K562 (cell line): ENCODE results near the gene NRSN2. TPM values are rescaled to one million over a fixed set of nuclear protein-coding genes. Genes with fewer than 3 reads are reported as not detected.

Experiments
- EWSR1 ChIP-seq: fragments of 450-650 bp; IDR thresholded peaks from 2 replicates; pipeline ENCODE4 v1.6.1; 2018; ENCODE audit warnings: borderline replicate concordance, mild to moderate bottlenecking, low read depth, moderate library complexity; ENCODE audit not compliant: partially characterized antibody
- FOSL1 ChIP-seq: fragments of 200-800 bp; sonication (Bioruptor generic); conservative IDR thresholded peaks from 2 replicates; pipeline ENCODE4 v1.6.1; 2016; ENCODE audit warnings: missing genetic modification characterization, missing compliant biosample characterization
- FOXA3 ChIP-seq, 2 experiments: fragments of 450-650 bp in 1 of 2; sonication (generic) in 1 of 2; formaldehyde crosslinking; IDR thresholded peaks in 1 of 2; conservative IDR thresholded peaks in 1 of 2; 2 replicates each; pipeline versions ENCODE4 v1.4.0 to v1.8.0; 2020 to 2022; ENCODE audit warnings: mild to moderate bottlenecking in 2 of 2, missing genetic modification reagents in 1 of 2
- FOXP1 ChIP-seq: sonication (generic); formaldehyde crosslinking; IDR thresholded peaks from 2 replicates; pipeline ENCODE4 v1.8.0; 2022; ENCODE audit warnings: mild to moderate bottlenecking, missing genetic modification reagents
- HBP1 ChIP-seq: fragments of 450-650 bp; formaldehyde crosslinking; IDR thresholded peaks from 2 replicates; pipeline ENCODE4 v1.4.0; 2022; ENCODE audit warnings: missing genetic modification characterization
- HINFP ChIP-seq: fragments of 450-650 bp; conservative IDR thresholded peaks from 2 replicates; pipeline ENCODE4 v1.6.1; 2016; ENCODE audit warnings: missing genetic modification characterization, low read depth, mild to moderate bottlenecking, control low read depth, missing compliant biosample characterization
- IFI16 ChIP-seq: fragments of 250-450 bp; sonication (Bioruptor Pico); IDR thresholded peaks from 2 replicates; pipeline ENCODE4 v2.1.2; 2022; ENCODE audit warnings: mild to moderate bottlenecking, inconsistent platforms
- KDM2B ChIP-seq: fragments of 250-450 bp; sonication (Bioruptor Pico); IDR thresholded peaks from 2 replicates; pipeline ENCODE4 v1.8.0; 2021; ENCODE audit warnings: mild to moderate bottlenecking, moderate library complexity
- MYC ChIP-seq, 2 experiments: fragments of 250-450 bp in 1 of 2; sonication (Bioruptor Pico) in 1 of 2; IDR thresholded peaks; 2 replicates each; pipeline versions ENCODE4 v1.5.1 to v1.6.1; 2012 to 2021; ENCODE audit warnings: low read depth in 2 of 2, borderline replicate concordance in 1 of 2, improper control_type of control experiment in 1 of 2, low read length in 1 of 2, mild to moderate bottlenecking in 1 of 2, moderate library complexity in 1 of 2
- PHB ChIP-seq: fragments of 250-450 bp; sonication (Bioruptor Pico); IDR thresholded peaks from 2 replicates; pipeline ENCODE4 v1.5.0; 2021
- PHF21A ChIP-seq: fragments of 450-650 bp; IDR thresholded peaks from 2 replicates; pipeline ENCODE4 v1.6.1; 2017; ENCODE audit warnings: low read depth, borderline replicate concordance
- PPARD ChIP-seq: fragments of 250-450 bp; sonication (Bioruptor Pico); IDR thresholded peaks from 2 replicates; pipeline ENCODE4 v1.8.0; 2022; ENCODE audit warnings: inconsistent platforms, mild to moderate bottlenecking, moderate library complexity
- U2AF1 ChIP-seq: fragments of 200-400 bp; formaldehyde crosslinking; optimal IDR thresholded peaks from 2 replicates; pipeline ENCODE3; 2017; ENCODE audit warnings: mild to moderate bottlenecking, low read depth, low read length, moderate library complexity
- VEZF1 ChIP-seq: fragments of 200-800 bp; sonication (Bioruptor generic); IDR thresholded peaks from 2 replicates; pipeline ENCODE4 v1.6.1; 2017; ENCODE audit warnings: missing genetic modification characterization, missing compliant biosample characterization
- ZC3H4 ChIP-seq: sonication (generic); formaldehyde crosslinking; IDR thresholded peaks from 2 replicates; pipeline ENCODE4 v1.9.0; 2021; ENCODE audit warnings: missing genetic modification reagents, borderline replicate concordance
- ZFP36 ChIP-seq: fragments of 150-350 bp; IDR thresholded peaks from 2 replicates; pipeline ENCODE4 v1.6.1; 2018; ENCODE audit warnings: low read length, low read depth; ENCODE audit not compliant: partially characterized antibody
- ZKSCAN3 ChIP-seq: fragments of 250-450 bp; sonication (Bioruptor Pico); IDR thresholded peaks from 2 replicates; pipeline ENCODE4 v1.4.0; 2020
- ZNF24 ChIP-seq: fragments of 450-650 bp; IDR thresholded peaks from 2 replicates; pipeline ENCODE4 v1.6.1; 2016
- polyA plus RNA-seq, 8 experiments: library from polyadenylated mRNA; depleted of rRNA in 4 of 8; stranded (reverse) in 5 of 8; unstranded in 3 of 8; fragments of >200 nt; fragmentation: Nextera tagmentation in 2 of 8; fragmentation: Illumina TruSeq in 1 of 8; extraction: Ambion mirVana in 2 of 8; extraction: Trizol in 1 of 8; gene quantifications; 2 replicates each; pipeline versions ENCODE4 v1.2.1 to v1.2.3, GENCODE V29; 2011 to 2014; ENCODE audit warnings: inconsistent platforms in 1 of 8, missing spikeins in 1 of 8
- total RNA-seq, 7 experiments: library from RNA; depleted of rRNA in 6 of 7; stranded (reverse); fragments of >200 nt in 6 of 7; fragmentation: Illumina TruSeq in 2 of 7; extraction: Trizol in 2 of 7; gene quantifications; 2 replicates each; pipeline versions ENCODE4 v1.2.1 to v1.2.3, GENCODE V29; 2011 to 2021; ENCODE audit warnings: low replicate concordance in 1 of 7
- TF ChIP-seq, protein P1 (sequence below): fragments of 450-650 bp; IDR thresholded peaks from 2 replicates; pipeline ENCODE4 v1.6.1; 2017; ENCODE audit warnings: antibody characterized with exemption, mild to moderate bottlenecking

NRSN2 gene
- total and polyA plus RNA-seq, 9 of the 15 experiments (the other 6 are each of a cell fraction or from before 2014, with no cell fraction given): 7.5 to 29.7 (median 11.1) TPM

DNA sequence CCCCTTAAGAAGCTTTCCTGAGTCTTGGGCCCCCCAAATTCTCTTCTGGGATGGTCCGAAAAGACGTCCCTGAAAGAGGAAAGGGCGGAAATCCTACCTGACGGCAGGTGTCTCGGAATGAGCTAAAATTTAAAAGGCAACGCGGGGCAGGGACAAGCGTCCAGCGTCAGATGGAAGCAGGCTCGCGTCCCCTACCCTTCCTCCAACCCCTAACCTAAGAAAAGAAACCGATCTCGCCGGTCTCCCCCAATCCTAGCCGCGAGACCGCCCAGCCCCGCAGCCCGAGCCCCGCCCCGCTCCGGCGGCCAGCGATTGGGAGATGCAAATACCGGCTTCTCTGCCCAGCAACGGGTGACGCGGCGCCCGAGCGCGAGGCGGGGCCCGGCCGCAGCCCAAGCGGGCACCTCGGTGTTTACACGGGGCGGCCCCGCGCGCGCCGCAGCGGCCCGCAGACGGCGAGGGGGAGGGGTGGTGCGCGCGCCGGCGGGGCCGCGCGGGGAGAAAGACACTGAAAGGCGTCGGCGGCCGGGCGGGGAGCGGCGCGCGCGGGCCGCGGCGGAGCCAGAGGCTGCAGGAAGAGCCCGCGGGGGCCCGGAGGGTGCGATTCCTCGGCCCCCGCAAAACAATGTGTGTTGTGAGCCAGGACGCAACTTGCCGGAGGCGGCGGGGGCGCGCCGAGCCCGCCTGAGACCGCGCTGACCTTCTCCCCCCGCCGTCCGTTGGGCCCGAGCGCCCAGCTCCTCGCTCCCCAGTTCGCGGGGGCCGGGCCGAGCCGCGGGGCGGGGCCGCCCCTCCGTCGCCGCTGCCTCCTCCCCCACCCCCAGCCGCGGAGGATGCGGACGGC is 21.6 kb upstream of the NRSN2 start, which contains the start of gene SOX12 (continued):
- TF ChIP-seq, protein P1, sequence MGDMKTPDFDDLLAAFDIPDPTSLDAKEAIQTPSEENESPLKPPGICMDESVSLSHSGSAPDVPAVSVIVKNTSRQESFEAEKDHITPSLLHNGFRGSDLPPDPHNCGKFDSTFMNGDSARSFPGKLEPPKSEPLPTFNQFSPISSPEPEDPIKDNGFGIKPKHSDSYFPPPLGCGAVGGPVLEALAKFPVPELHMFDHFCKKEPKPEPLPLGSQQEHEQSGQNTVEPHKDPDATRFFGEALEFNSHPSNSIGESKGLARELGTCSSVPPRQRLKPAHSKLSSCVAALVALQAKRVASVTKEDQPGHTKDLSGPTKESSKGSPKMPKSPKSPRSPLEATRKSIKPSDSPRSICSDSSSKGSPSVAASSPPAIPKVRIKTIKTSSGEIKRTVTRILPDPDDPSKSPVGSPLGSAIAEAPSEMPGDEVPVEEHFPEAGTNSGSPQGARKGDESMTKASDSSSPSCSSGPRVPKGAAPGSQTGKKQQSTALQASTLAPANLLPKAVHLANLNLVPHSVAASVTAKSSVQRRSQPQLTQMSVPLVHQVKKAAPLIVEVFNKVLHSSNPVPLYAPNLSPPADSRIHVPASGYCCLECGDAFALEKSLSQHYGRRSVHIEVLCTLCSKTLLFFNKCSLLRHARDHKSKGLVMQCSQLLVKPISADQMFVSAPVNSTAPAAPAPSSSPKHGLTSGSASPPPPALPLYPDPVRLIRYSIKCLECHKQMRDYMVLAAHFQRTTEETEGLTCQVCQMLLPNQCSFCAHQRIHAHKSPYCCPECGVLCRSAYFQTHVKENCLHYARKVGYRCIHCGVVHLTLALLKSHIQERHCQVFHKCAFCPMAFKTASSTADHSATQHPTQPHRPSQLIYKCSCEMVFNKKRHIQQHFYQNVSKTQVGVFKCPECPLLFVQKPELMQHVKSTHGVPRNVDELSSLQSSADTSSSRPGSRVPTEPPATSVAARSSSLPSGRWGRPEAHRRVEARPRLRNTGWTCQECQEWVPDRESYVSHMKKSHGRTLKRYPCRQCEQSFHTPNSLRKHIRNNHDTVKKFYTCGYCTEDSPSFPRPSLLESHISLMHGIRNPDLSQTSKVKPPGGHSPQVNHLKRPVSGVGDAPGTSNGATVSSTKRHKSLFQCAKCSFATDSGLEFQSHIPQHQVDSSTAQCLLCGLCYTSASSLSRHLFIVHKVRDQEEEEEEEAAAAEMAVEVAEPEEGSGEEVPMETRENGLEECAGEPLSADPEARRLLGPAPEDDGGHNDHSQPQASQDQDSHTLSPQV: no peak
- TF ChIP-seq VEZF1 (CRISPR knock-in tag): peak; percentile 93
- TF ChIP-seq KDM2B: no peak
- TF ChIP-seq EWSR1: no peak
- no peak for TF ChIP-seq PHF21A
- no peak for TF ChIP-seq FOXP1
- no peak; the same call in 1 of the 2 replicates for TF ChIP-seq FOSL1 (tag)
- TF ChIP-seq ZC3H4 (CRISPR knock-in tag): no peak
- no peak for TF ChIP-seq U2AF1
- no peak for TF ChIP-seq HINFP
- no peak for TF ChIP-seq PPARD
- TF ChIP-seq ZNF24: no peak
- TF ChIP-seq ZKSCAN3 (CRISPR knock-in tag): no peak
- no peak for TF ChIP-seq ZFP36
- TF ChIP-seq FOXA3 (CRISPR knock-in tag; conservative IDR thresholded peaks at IDR 0.05 in 1 of 2, IDR thresholded peaks at IDR 0.05 in 1 of 2): peak; percentile 69 to 92
- peak; percentile 35 for TF ChIP-seq MYC (IDR thresholded peaks at IDR 0.05; ENCODE audit: low read depth, low read length)
- TF ChIP-seq MYC (CRISPR knock-in tag; IDR thresholded peaks at IDR 0.05; ENCODE audit: borderline replicate concordance, low read depth): no peak
- no peak for TF ChIP-seq IFI16 (CRISPR knock-in tag)
- TF ChIP-seq HBP1 (CRISPR knock-in tag): no peak
- TF ChIP-seq PHB (CRISPR knock-in tag): no peak
